ENCODE measurements around the gene FAM227A. TPM values are rescaled to one million over a fixed set of nuclear protein-coding genes. Genes with fewer than 3 reads are reported as not detected.
A peak's percentile ranks its signal among the peaks of the same experiment; 100 is the strongest.

FAM227A gene
- total and polyA plus RNA-seq, 2 of the 13 experiments (the other 11 are each of a cell fraction or from before 2014, with no cell fraction given): 1.0 to 1.5 TPM

DNA sequence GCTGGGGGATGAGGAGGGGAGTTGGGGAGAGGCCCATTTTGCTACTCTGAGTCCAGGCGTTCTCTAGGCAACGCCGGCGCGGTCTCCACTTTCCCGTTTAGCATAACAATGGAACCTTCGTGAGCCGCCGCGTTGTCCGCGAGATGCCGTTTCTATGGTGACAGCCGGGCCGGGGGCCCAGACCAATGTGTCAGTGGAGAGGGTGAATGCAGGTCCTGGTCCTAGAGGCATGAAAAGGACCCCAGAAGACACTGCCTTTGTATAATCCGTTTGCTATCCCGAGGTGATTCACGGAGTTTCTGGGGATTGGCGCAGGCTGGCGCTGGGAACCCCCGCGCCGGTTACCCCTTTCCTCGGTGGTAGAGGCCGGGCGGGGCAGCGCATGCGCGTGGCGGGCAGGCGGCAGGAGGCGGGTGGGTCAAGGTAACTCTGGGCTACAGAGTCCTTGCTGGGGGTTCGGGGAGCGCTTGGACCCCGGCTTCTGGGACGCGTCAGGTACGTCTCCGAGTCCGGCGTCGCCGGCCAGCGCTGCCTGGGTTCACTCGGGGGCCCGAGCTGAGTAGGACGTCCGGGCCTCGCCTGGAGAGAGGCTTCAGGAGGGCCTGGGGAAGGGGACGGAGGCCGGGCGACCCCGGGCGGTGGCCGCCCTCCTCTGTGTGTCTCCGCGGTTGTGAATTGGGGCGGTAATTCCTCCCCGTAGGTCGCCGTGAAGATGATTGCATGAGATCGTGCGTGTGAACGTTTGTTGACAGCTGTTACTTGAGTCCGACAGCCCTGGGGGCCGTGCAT is at the start of gene FAM227A, which contains the start of gene CBY1 (continued):
- no peak for TF ChIP-seq KMT2A (CRISPR knock-in tag; IDR thresholded peaks at IDR 0.05)
- no peak for TF ChIP-seq MIER3 (CRISPR knock-in tag; IDR thresholded peaks at IDR 0.05; ENCODE audit: borderline replicate concordance)
- TF ChIP-seq SYNCRIP (IDR thresholded peaks at IDR 0.05; ENCODE audit: insufficient read depth, low read depth, low read length): no peak
- peak; percentile 98 for TF ChIP-seq FOXK2 (IDR thresholded peaks at IDR 0.05)
- TF ChIP-seq HHEX (CRISPR knock-in tag; IDR thresholded peaks at IDR 0.05): no peak
- no peak for TF ChIP-seq ZNF75D (CRISPR knock-in tag; IDR thresholded peaks at IDR 0.05; ENCODE audit: borderline replicate concordance)
- TF ChIP-seq SMAD3 (CRISPR knock-in tag; IDR thresholded peaks at IDR 0.05): 0 out of 2 replicates have a peak, but pooled peaks have one; percentile 56
- no peak for TF ChIP-seq ZNF891 (CRISPR knock-in tag; IDR thresholded peaks at IDR 0.05)
- no peak for TF ChIP-seq LRRFIP1 (CRISPR knock-in tag; conservative IDR thresholded peaks at IDR 0.05)
- no peak for TF ChIP-seq LCORL (IDR thresholded peaks at IDR 0.05)
- no peak; the same call in 1 of the 2 replicates for TF ChIP-seq LCORL (CRISPR knock-in tag; IDR thresholded peaks at IDR 0.05)
- TF ChIP-seq ZNF614 (CRISPR knock-in tag; IDR thresholded peaks at IDR 0.05; ENCODE audit: borderline replicate concordance): no peak
- no peak; the same call in 1 of the 2 replicates for TF ChIP-seq ZNF572 (CRISPR knock-in tag; IDR thresholded peaks at IDR 0.05)
- no peak for TF ChIP-seq CENPT (CRISPR knock-in tag; IDR thresholded peaks at IDR 0.05; ENCODE audit: low read depth)
- TF ChIP-seq, protein P1, sequence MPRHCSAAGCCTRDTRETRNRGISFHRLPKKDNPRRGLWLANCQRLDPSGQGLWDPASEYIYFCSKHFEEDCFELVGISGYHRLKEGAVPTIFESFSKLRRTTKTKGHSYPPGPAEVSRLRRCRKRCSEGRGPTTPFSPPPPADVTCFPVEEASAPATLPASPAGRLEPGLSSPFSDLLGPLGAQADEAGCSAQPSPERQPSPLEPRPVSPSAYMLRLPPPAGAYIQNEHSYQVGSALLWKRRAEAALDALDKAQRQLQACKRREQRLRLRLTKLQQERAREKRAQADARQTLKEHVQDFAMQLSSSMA (CRISPR knock-in tag; IDR thresholded peaks at IDR 0.05): 0 out of 2 replicates have a peak, but pooled peaks have one; percentile 58
- no peak for TF ChIP-seq FOXP1 (IDR thresholded peaks at IDR 0.05)
- no peak for TF ChIP-seq FOXP1 (CRISPR knock-in tag; IDR thresholded peaks at IDR 0.05)
- no peak for TF ChIP-seq MAFG (CRISPR knock-in tag; IDR thresholded peaks at IDR 0.05)
- TF ChIP-seq, protein P2, sequence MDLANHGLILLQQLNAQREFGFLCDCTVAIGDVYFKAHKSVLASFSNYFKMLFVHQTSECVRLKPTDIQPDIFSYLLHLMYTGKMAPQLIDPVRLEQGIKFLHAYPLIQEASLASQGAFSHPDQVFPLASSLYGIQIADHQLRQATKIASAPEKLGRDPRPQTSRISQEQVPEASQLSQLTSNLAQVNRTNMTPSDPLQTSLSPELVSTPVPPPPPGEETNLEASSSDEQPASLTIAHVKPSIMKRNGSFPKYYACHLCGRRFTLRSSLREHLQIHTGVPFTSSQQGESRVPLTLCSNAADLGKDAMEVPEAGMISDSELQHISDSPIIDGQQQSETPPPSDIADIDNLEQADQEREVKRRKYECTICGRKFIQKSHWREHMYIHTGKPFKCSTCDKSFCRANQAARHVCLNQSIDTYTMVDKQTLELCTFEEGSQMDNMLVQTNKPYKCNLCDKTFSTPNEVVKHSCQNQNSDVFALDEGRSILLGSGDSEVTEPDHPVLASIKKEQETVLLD (CRISPR knock-in tag; IDR thresholded peaks at IDR 0.05; ENCODE audit: low read depth): 0 out of 2 replicates have a peak, but pooled peaks have one; percentile 45
- TF ChIP-seq ELF1 (CRISPR knock-in tag; IDR thresholded peaks at IDR 0.05): no peak
- no peak for TF ChIP-seq TP53 (CRISPR knock-in tag; conservative IDR thresholded peaks at IDR 0.05)
- TF ChIP-seq, protein P3, sequence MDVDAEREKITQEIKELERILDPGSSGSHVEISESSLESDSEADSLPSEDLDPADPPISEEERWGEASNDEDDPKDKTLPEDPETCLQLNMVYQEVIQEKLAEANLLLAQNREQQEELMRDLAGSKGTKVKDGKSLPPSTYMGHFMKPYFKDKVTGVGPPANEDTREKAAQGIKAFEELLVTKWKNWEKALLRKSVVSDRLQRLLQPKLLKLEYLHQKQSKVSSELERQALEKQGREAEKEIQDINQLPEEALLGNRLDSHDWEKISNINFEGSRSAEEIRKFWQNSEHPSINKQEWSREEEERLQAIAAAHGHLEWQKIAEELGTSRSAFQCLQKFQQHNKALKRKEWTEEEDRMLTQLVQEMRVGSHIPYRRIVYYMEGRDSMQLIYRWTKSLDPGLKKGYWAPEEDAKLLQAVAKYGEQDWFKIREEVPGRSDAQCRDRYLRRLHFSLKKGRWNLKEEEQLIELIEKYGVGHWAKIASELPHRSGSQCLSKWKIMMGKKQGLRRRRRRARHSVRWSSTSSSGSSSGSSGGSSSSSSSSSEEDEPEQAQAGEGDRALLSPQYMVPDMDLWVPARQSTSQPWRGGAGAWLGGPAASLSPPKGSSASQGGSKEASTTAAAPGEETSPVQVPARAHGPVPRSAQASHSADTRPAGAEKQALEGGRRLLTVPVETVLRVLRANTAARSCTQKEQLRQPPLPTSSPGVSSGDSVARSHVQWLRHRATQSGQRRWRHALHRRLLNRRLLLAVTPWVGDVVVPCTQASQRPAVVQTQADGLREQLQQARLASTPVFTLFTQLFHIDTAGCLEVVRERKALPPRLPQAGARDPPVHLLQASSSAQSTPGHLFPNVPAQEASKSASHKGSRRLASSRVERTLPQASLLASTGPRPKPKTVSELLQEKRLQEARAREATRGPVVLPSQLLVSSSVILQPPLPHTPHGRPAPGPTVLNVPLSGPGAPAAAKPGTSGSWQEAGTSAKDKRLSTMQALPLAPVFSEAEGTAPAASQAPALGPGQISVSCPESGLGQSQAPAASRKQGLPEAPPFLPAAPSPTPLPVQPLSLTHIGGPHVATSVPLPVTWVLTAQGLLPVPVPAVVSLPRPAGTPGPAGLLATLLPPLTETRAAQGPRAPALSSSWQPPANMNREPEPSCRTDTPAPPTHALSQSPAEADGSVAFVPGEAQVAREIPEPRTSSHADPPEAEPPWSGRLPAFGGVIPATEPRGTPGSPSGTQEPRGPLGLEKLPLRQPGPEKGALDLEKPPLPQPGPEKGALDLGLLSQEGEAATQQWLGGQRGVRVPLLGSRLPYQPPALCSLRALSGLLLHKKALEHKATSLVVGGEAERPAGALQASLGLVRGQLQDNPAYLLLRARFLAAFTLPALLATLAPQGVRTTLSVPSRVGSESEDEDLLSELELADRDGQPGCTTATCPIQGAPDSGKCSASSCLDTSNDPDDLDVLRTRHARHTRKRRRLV (CRISPR knock-in tag; IDR thresholded peaks at IDR 0.05): no peak

All from HepG2 (cell line).